ENCODE measurements around the gene MIF4GD. TPM values are rescaled to one million over a fixed set of nuclear protein-coding genes. Genes with fewer than 3 reads are reported as not detected.

MIF4GD gene
- polyA plus RNA-seq, 5 donors, result 14.7 to 17.2 (median 15.5) TPM

DNA sequence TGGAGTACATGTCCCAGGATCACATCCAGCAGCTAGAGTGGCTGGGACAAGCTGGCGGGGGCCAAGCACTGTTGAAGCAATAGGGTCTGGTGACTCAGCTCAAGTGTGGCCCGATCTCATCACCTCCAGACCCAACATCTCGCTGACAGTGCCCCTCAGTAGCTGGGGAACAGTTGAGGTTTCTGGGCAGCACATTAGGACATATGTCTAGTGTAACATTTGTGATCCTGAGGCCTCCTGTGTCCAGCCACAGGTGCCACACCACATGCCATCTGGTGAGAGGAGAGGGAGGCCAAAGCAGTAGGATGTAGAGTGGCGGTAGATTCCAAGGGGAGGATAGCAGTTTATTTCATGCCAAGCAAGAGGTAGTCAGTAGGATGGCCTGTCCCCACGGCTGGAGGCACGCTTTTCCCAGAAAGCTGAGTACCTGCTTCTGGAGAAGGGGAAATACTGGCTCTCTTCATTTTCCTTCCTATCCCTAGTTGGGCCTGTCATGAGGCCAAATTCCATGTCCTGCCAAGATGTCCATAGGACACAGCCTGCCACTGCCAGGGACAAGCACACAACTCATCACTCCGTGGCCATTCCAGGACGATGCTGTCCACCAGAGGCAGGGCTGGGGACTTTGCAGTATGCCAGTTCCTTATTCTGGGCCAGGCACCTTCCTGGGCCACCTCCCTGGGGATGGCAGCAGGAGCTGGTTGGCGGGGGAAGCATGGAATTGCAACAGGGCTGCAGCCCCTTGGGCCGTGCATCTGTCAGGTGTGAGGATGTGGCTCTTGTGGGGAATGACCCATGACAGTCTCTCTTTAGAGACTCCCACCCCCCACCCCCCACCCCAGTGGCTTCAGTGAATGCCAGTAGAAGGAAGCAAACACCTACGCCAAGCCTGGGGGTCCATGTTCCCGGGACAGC lies 33.7 kb downstream of the MIF4GD start:
- DNase-seq, result no peak

DNA sequence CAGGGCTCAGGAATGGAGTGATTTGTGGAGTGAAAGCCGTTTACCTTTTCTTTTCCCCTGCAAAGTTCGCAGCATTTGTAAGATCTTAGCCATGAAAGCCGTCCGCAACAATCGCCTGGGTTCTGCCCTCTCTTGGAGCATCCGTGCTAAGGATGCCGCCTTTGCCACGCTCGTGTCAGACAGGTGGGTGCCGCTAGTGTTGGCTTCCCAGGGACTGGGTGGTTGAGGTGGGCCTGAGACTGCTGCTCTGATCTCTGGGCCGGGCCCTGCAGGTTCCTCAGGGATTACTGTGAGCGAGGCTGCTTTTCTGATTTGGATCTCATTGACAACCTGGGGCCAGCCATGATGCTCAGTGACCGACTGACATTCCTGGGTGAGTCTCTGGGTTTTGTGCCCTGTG lies 38.2 kb downstream of the MIF4GD start:
- DNase-seq, result no peak

DNA sequence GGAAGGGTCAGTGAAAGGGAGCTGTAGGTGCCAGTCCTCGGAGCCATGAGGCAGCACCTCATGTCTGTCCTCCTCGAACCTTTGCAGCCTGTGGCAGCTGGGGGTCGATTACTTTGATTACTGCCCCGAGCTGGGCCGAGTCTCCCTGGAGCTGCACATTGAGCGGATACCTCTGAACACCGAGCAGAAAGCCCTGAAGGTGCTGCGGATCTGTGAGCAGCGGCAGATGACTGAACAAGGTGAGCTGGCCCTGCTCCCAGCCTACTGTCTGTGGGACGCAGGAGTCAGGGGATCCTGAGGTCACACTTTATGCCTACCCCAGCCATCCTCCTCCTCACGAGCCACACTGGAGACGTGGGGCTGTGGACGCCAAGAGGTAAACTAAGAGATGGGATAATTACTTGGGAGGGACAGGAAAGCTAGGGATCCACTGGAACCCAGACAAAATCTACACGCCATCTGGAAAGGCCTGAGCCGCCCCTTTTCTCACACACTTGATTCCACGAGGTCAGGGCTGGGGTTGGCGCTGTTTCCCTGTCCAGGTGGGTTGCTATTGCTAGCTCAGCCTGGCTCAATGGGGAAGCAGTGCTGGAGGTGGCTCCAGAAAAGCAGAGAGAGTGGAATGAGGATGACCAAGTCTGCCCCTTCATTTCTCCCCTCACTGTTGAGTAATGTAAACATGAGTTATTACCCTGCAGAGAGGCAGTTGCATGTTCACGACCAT lies 39.1 kb downstream of the MIF4GD start:
- no peak for DNase-seq

DNA sequence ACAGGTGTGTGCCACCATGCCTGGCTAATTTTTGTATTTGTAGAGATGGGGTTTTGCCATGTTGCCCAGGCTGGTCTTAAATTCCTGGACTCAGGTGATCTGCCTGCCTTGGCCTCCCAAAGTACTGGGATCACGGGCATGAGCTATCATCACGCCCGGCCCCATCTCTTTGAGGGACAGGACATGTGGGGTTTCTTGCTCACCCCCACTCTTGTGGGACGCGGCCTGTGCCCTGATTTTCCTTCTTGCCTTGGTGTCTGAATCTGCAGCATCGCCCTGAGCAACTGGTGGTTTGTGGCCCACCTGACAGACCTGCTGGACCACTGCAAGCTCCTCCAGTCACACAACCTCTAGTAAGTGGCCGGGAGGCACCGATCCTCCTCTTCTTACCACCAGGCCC lies 40.0 kb downstream of the MIF4GD start:
- DNase-seq, result no peak

DNA sequence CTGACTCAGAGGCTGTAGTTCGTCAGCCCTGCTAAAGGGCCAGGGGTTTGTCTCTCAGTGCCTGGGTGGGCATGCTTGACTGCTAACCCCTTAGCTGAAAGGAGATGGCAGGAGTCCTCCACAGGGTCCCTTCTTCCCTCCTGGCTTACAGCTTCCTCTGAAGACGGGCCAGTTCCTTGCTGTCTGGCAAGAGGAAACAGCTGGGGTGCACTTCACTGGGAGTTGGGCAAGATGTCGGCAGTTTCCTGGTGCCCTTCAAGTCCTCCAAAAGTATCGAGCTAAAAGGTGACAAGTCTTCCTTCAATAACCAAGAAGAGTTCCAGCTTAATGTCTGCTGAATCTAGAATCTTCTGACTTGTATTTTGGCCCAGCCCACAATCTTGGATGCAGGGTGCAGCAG lies 42.2 kb downstream of the MIF4GD start:
- no peak for DNase-seq

DNA sequence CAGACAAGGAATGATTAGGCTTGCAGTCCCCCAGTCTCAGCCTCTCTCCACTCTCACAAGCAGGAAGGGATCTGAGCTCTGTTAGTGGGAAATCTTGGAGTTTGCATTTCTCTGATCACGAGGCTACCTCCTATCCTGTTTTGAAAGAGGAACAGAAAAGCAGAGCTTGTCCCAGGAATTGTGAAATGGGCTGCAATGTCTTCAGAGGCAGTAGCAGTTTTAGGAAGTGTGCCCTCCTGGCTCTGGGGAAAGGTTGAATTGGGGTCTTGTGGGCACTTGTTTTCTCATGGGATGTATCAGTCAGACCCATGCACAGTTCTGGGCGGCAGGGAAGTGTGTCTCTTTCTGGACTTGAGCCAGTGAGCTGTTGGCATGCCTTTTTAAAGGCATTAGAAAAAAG lies 42.7 kb downstream of the MIF4GD start:
- DNase-seq, result no peak

DNA sequence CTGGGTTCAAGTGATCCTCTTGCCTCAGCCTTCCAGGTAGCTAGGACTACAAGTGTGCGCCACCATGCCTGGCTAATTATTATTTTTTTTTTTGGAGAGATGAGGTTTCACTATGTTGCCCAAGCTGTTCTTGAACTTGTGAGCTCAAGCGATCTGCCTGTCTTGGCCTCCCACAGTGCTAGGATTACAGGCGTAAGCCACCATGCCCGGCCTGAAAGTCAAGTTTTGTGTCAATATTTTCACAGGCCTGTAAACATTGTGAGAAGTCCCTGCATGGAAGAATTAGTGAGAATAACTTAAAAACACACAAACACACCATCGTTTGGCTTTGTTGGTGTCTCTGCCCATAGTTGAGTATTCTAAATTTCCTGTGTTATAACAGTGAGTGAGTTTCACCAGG lies 43.3 kb downstream of the MIF4GD start:
- no peak for DNase-seq

DNA sequence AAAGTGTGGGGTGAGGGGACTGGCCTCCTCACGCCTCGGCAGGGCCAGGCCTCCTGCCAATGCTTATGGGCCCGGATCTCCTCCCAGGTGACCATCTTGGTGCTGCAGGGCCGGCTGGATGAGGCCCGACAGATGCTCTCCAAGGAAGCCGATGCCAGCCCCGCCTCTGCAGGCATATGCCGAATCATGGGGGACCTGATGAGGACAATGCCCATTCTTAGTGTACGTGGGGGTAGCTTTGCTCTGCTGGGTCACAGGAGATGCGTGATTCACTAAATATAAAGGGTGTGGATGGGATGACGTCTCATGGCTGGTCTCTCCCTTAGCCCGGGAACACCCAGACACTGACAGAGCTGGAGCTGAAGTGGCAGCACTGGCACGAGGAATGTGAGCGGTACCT lies 46.0 kb downstream of the MIF4GD start:
- DNase-seq, result no peak

DNA sequence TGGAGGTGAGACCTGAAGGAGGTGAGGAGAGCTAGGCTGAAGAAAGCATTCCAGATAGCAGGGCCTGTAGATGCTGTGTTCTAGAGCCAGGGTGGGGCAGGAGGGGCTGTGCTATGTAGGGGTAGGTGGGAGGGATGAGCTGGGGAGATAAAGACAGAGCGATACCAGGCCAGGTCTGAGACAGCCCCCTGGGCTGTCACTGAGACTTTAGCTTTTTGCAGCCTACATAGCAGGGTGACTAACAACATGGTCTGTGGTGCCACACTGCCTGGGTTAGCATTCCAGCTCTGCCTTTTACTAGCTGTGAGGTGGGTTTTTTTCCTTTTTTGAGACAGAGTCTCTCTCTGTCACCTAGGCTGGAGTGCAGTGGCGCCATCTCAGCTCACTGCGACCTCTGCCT lies 51.2 kb downstream of the MIF4GD start:
- no peak for DNase-seq

DNA sequence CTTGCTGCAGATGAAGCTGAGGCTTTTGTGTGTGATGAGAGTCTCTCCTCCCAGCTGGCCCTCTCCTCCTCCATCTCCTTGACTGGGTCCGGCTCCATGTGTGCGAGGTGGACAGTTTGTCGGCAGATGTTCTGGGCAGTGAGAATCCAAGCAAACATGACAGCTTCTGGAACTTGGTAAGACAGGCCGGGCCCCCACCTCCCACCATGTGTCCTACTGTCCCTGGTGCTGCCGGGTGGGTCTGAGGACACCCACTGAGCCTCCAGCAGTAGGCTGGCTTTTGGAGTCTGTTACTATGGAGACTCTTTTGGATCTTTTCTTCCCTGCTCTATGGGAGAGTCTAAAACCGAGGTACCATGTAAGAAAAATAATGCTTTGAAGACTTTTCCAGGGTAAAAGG lies 52.9 kb downstream of the MIF4GD start:
- no peak for DNase-seq

Other genes starting within 250 kb of the MIF4GD start
- gene ATP5PD, start 224.3 kb downstream of the MIF4GD start, polyA plus RNA-seq (ENCODE audit: insufficient read depth in 1 of 5, insufficient read length in 5 of 5, low replicate concordance in 1 of 5), result 100 to 1,000 TPM; 200 to 252 (median 213) TPM
- 10 to 100 TPM; 25.0 to 29.1 (median 28.6) TPM for gene KCTD2, start 224.0 kb downstream of the MIF4GD start, polyA plus RNA-seq (ENCODE audit: insufficient read depth in 1 of 5, insufficient read length in 5 of 5, low replicate concordance in 1 of 5)
- 10 to 100 TPM; 16.1 to 26.8 (median 23.3) TPM for gene SLC16A5, start 183.3 kb downstream of the MIF4GD start, polyA plus RNA-seq (ENCODE audit: insufficient read depth in 1 of 5, insufficient read length in 5 of 5, low replicate concordance in 1 of 5)
- 10 to 100 TPM; 11.7 to 17.2 (median 15.1) TPM for gene ARMC7, start 161.3 kb downstream of the MIF4GD start, polyA plus RNA-seq (ENCODE audit: insufficient read depth in 1 of 5, insufficient read length in 5 of 5, low replicate concordance in 1 of 5)
- gene NT5C, start 139.5 kb downstream of the MIF4GD start, polyA plus RNA-seq (ENCODE audit: insufficient read depth in 1 of 5, insufficient read length in 5 of 5, low replicate concordance in 1 of 5), result 10 to 100 TPM; 42.4 to 63.3 (median 46.6) TPM
- 100 to 1,000 TPM in 1 of 5 donors, 10 to 100 TPM in 4; 73.5 to 103 (median 83.6) TPM for gene JPT1, start 116.7 kb downstream of the MIF4GD start, polyA plus RNA-seq (ENCODE audit: insufficient read depth in 1 of 5, insufficient read length in 5 of 5, low replicate concordance in 1 of 5)
- 100 to 1,000 TPM; 666 to 791 (median 727) TPM for gene SUMO2, start 88.3 kb downstream of the MIF4GD start, polyA plus RNA-seq (ENCODE audit: insufficient read depth in 1 of 5, insufficient read length in 5 of 5, low replicate concordance in 1 of 5)
- 10 to 100 TPM; 66.5 to 86.1 (median 79.5) TPM for gene NUP85, start 65.6 kb downstream of the MIF4GD start, polyA plus RNA-seq (ENCODE audit: insufficient read depth in 1 of 5, insufficient read length in 5 of 5, low replicate concordance in 1 of 5)
- 10 to 100 TPM; 37.2 to 45.7 (median 39.9) TPM for gene GGA3, start 9.6 kb downstream of the MIF4GD start, polyA plus RNA-seq (ENCODE audit: insufficient read depth in 1 of 5, insufficient read length in 5 of 5, low replicate concordance in 1 of 5)
- gene MRPS7, start 9.4 kb downstream of the MIF4GD start, polyA plus RNA-seq (ENCODE audit: insufficient read depth in 1 of 5, insufficient read length in 5 of 5, low replicate concordance in 1 of 5), result 10 to 100 TPM; 59.8 to 71.3 (median 64.5) TPM
- gene SLC25A19, start 18.2 kb upstream of the MIF4GD start, polyA plus RNA-seq (ENCODE audit: insufficient read depth in 1 of 5, insufficient read length in 5 of 5, low replicate concordance in 1 of 5), result 1 to 10 TPM; 5.5 to 8.2 (median 7.6) TPM
- gene GRB2, start 134.4 kb upstream of the MIF4GD start, polyA plus RNA-seq (ENCODE audit: insufficient read depth in 1 of 5, insufficient read length in 5 of 5, low replicate concordance in 1 of 5), result 10 to 100 TPM; 75.3 to 92.2 (median 83.5) TPM
- 10 to 100 TPM; 62.5 to 96.8 (median 77.0) TPM for gene TMEM94, start 185.4 kb upstream of the MIF4GD start, polyA plus RNA-seq (ENCODE audit: insufficient read depth in 1 of 5, insufficient read length in 5 of 5, low replicate concordance in 1 of 5)
- 10 to 100 TPM; 17.9 to 32.6 (median 23.9) TPM for gene CASKIN2, start 244.3 kb upstream of the MIF4GD start, polyA plus RNA-seq (ENCODE audit: insufficient read depth in 1 of 5, insufficient read length in 5 of 5, low replicate concordance in 1 of 5)
- 10 to 100 TPM; 33.2 to 47.2 (median 44.3) TPM for gene TSEN54, start 245.3 kb upstream of the MIF4GD start, polyA plus RNA-seq (ENCODE audit: insufficient read depth in 1 of 5, insufficient read length in 5 of 5, low replicate concordance in 1 of 5)

Measured in right lung (tissue), 5 donors.